ENCODE results near the gene DEDD2.

The DEDD2 gene

GRCh38 chr19:42248270-42249148, 31.0 kb upstream of the DEDD2 start:
- peak; percentile 18 for DNase-seq

DNA sequence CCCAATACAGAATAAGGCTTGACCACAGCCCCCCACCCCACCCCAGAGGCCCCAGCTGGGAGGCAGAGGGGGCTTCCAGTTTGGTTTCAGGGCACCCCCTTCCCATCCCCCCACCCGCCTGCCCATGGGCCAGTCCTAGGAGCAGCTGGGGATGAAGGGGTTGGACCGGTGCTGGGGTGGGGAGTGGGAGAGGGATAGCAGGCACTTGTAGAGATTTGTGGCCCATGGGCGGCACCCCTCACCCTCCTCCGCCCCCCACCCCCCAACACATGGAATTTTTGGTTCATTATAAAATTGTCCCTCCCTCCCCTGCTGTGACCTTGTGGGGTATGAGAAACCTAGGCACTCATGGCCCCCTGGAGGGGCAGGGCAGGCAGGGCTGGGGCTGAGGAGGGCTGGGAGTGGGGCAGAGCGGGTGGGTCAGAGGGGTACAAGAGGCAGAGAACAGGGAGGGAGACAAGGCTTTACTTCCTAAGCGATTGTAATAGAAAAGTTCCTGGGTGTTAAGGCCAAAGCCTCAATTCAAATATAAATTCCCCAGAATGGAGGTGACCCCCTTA, 30.2 kb upstream of the DEDD2 start:
- DNase-seq: peak; percentile 27

DNA sequence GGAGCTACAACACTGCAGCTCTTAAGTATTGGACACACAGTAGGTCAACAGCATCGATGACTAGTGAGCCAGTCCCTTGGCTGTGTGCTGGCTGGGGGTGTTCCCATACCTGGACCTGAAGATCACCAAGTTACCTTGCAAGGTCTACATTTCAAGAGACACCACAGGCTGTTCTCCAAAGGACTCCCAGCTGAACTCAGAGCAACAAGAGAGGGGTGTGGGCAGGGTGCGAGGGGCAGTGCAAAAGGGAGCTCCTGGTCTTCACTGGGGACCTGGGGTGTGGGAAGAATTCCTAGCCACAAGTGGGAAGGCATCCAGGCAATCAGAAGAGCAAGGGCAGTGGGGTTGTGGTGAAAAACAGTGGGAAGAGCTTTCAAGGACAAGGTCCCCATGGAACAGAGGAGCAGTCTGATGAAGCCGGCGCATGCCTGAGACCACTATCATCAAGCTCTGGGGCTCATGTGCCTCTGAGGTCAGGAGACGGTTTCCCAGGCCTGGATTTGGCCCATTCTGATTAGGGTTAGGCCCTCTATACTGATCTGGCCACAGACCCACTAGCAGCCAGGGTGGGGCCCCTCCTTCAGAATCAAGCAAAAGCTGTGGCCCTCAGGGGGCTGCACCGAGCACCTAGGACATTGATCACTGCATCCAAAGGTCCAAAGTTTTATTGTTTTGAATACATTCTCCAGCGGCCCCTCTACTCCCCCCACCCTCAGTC, 29.6 kb upstream of the DEDD2 start:
- DNase-seq: peak; percentile 25

DNA sequence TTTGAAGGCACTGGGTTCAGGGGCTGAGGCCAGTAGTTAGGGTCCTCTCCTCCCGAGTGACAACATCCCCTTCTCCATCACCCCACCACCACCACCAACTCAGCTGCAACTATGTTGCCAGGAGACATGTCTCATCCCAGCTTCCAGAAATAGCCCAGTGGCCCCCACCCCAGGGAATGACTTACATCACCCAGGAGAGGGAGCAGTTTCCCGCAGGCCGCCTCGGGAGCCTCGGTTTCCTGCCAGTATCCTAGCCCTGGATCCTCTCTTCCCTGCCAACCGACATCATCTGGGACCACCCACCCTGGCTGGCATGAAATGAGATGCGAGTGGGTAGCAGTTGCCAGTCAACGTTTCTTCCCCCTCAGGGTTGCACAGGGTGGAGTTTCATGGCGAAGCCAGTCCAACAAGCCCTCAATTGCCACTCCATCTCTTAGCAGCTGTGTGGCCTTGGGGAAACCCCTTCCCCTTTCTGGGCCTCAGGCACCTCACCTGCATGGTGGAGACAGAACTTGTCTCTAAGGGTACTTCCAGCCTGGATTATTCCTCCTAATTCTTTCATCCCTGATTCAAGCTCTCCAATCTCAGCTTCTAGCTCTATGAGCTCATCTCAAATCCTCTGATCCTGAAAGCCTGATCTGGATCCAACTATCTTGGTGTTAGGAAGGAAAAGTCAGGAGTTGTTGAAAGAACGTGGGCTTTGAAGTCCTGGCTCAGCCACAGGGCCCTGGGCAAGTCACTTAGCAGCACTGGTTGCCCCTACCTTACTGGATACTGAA, 28.9 kb upstream of the DEDD2 start:
- peak; percentile 33 for DNase-seq

GRCh38 chr19:42245231-42245630, 27.8 kb upstream of the DEDD2 start:
- DNase-seq: no peak

DNA sequence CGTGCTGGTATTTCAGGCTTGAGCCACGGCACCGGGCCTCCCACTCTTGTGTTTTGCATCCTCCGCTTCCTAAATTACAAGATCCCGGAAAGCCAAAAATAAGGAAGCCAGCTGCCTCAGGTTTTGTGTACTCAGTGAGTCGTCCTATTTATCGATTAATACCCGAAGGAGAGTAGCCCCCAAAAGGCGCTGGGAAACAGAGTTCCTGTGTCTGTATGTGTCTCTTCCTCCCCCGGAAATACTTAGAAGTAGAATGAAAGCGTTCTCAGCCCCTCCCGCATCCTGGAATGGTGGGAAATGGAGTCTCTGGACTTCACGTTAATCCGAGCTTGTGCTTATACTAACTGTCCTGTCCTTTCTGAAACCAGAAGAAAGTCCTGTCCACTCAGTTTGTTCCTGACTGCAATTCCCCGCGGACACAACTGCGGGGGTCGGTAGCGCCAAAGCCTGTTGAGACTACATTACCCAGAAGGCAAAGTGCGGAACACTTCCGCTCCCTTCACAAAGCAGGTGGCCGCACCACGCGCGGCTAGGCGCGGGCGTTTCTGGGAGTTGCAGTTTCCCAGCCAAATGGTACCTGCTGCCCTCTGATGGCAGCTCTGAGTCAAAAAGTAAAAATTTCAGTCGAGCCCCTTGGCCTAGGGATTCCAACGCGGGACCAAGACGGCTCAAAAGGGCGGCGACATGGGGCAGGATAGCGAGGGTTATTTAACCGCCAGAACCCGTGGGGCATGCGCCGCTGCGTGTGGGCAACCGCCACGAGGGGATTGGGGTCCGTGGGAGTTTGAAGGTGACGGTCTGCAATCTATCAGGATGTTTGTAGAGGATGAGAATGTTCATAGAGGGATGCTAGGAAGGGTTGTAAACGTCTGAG, 27.1 kb upstream of the DEDD2 start:
- DNase-seq: peak; percentile 91

GRCh38 chr19:42242512-42243409, 25.3 kb upstream of the DEDD2 start, which contains the start of gene GSK3A:
Gene GSK3A, minus strand, starts transcription at chr19:42242602. Its CDS starts 137 bp downstream, at chr19:42242465.
- peak; percentile 98 for DNase-seq

DNA sequence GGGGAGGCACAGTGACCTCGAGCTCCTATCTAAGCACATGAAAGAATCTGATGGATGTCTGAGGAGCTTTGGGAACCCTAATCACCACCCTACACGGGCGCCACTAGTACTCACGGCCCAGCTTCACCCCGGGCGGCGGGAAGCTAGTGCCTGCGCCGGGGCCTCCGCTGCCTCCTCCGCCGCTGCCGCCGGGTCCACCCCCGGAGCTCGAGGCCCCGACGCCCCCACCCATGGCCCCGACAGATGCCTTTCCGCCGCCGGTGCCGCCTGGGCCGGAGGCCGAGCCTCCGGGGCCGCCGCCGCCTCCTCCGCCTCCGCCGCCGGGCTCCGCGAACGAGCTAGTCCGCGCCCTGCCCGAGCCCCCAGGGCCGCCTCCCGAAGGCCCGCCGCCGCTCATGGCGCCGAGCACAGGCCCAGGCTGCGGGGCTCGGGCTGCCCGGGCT, 24.6 kb upstream of the DEDD2 start:
- no peak for DNase-seq

DNA sequence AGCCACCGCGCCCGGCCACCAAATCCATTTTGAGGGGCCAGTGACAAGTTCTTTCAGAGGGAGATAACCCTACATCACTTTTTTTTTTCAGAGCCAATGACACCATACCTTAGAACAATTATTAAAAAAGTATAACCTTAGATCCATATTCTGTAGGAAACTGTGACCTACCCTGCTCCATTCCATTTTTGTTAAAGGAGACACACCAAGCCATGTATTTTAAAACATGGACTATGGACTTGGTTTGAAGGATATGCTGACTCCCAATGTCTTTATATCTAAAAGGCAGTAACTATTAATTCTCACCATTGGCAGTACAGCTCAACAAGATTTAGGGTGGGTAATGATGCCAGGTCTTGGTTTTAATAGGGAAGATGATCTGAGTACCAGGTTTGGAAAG, 23.8 kb upstream of the DEDD2 start:
- no peak for DNase-seq

- no peak for DNase-seq
Observed at GRCh38 chr19:42239544-42240220, 22.2 kb upstream of the DEDD2 start.

- DNase-seq: no peak
Observed at GRCh38 chr19:42235181-42235580, 17.7 kb upstream of the DEDD2 start.

DNA sequence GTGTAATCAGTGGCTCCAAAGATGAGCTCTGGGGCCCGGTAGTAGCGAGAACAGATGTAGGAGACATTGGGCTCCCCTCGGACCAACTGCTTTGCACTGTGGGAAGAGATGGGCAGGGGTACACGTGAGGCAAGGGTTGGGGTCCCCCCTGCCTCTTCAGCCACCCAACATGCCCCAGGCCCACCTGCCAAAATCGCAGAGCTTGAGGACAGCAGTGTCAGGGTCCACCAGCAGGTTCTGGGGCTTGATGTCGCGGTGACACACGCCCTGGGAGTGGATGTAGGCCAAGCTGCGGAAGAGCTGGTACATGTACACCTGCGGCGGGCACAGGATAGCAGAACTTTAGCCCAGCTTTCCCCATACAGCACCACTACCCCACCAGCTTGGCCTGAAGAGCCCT, 16.9 kb upstream of the DEDD2 start:
- no peak for DNase-seq

DNA sequence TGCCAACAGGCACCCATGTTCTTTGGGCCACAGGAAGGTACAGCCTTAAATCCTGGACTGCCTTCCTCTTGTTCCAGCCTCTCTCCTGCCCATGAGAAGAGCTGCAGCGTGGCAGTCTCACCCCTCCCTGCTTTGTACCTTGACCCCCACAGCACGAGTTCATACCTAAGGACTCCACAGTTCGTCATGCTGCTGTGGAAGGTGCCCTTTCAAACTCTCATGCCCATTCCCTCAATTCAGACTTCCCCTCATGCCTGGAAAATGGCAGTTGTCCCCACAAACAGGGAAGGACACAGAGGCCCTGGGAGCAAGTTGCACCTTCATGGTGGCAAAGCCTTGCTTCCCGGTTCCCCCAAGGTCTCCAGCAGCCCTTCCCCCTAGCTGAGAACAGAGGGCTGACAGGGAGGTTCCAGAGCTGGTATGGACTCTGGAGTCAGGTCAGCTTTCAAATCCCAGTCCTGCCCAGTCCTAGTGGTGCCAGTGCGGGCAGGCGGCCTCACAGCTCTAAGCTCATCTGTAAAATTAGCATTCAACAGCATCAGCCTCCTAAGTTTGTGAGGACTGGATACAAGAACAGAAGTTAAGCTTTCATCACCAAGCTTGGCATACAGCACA, 16.3 kb upstream of the DEDD2 start:
- no peak for DNase-seq

DNA sequence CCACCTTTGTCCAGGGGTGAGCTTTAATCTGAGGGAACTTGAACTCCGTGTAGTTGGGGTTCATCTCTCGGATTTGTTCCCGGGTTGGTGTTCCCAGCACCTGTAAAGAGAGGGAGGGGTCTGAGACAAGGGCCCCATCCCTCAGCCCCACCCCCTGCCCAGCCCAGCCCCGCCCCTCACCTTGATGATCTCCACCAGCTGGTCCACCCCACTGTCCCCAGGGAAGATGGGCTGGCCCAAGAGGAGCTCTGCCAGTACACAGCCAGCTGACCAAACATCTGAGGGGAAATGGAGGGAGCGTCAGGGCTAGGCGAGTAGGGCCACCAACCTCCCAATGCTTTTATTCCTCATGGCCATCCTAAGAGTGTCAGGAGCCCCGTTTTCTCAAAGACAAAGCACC, 15.6 kb upstream of the DEDD2 start:
- no peak for DNase-seq

GRCh38 chr19:42232435-42232834, 15.0 kb upstream of the DEDD2 start:
- DNase-seq: no peak

DNA sequence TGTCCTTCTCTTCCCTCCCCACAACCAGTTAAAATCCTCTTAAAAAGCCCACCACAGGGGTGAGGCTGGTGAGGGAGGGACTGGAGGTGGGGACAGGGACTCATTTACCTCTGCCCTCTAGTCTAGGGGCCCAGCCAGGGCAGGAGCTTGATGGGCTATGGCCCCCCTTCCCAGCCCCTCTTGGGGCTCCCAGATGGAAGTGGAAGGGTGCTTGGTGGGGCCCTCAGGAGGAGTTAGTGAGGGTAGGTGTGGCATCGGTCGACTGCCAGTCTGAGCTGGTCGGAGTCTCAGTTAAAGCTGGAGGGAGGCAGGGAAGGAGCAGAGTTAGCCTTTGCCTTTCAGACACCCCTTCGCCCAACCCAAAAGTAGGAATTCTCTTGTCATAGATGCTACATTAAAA, 13.1 kb upstream of the DEDD2 start:
- no peak for DNase-seq

GRCh38 chr19:42229855-42230351, 12.4 kb upstream of the DEDD2 start:
- no peak for DNase-seq

DNA sequence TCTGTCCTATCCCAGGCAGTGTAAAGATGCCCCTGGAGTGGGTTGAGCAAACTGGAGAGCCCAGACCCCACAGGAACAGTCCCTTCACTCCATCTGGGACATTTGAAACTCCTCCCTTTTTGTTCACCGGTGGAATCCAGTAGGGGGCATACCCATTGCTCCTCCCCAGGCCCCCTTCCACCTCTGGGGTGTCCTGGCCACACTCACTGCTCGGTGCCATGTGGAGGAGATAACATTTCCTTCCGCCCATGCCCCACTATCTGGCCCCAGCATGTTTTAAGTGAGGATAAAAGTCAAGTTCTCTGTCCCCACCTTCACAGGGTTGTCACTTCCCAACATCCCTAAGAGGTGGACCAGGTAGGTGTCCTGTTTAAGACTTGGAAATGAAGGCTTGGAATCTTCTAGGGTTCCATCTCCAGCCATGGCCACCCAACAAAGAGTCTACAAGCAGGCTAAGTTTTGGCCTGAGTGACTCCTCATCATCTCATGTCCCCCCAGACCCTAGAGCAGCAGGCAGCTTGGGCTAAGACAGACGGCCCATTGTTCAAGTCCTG, 11.9 kb upstream of the DEDD2 start:
- DNase-seq: no peak

DNA sequence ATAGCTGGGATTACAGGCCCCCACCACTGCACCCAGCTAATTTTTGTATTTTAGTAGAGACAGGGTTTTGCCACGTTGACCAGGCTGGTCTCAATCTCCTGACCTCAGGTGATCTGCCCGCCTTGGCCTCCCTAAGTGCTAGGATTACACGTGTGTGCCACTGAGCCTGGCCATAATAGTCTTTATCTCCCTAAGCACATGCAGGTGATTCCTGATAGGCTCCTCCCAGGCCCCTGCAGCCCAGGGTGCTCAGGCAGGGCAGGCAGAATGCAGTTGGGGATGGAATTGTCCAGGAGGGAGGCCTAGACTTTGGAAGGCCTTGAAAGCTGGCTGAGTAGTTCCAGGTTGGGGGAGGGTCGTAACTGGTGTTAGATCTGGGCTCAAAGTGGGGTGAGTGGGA, 11.2 kb upstream of the DEDD2 start:
- DNase-seq: no peak
